Measurements from ENCODE around the gene MARCHF10. TPM values are rescaled to one million over a fixed set of nuclear protein-coding genes. Genes with fewer than 3 reads are reported as not detected.
"Not testable (repeated sequence)": the region's sequence is repeated elsewhere in the genome, so short reads cannot be mapped to it uniquely, and the experiment has no call there.

The MARCHF10 gene
- total and polyA plus RNA-seq, 2 experiments from 2014 or later = 1.8 to 2.1 TPM

GRCh38 chr17:62847426-62847825 is 39.3 kb upstream of the MARCHF10 start:
- Histone ChIP-seq H3K9me3 (ENCODE audit: low read depth) (no peaks in the 10 kb centered on the region), H3K36me3 (ENCODE audit: low read depth) (no peaks in the 10 kb centered on the region), H2AFZ (no peak overlapping the region), H3K9ac (no peak overlapping the region), H3K4me2 (ENCODE audit: unreplicated experiment) (no peak overlapping the region), H3K4me1 (ENCODE audit: insufficient read depth) (no peaks in the 10 kb centered on the region), H4K20me1 (ENCODE audit: insufficient read depth) (no peaks in the 10 kb centered on the region), H3K27ac (no peak overlapping the region), H3K9me2 (ENCODE audit: insufficient read depth) (no peaks in the 10 kb centered on the region), H3K79me2 (ENCODE audit: insufficient read depth) (no peaks in the 10 kb centered on the region), H3F3A (ENCODE audit: insufficient read depth) (no peaks in the 10 kb centered on the region), H3K4me3 (no peak overlapping the region), H3K27me3 (replicated peaks; ENCODE audit: insufficient read depth) (no peaks in the 10 kb centered on the region)
- 58 to 62% methylated on average over 8 to 9 of the region's 9 CpGs for WGBS, 2 experiments (ENCODE audit: low coverage in 1 of 2, low lambda C conversion rate in 2 of 2, missing lambda C conversion rate in 2 of 2)
- no peak for DNase-seq
- TF ChIP-seq EZH2phosphoT487 (IDR thresholded peaks at IDR 0.05; ENCODE audit: insufficient read depth, low read depth) (no peak), EZH2 (IDR thresholded peaks at IDR 0.05; ENCODE audit: insufficient read depth, poor library complexity, severe bottlenecking) (no peak)
- in situ Hi-C loops (cut with MboI) = no loop called here

DNA sequence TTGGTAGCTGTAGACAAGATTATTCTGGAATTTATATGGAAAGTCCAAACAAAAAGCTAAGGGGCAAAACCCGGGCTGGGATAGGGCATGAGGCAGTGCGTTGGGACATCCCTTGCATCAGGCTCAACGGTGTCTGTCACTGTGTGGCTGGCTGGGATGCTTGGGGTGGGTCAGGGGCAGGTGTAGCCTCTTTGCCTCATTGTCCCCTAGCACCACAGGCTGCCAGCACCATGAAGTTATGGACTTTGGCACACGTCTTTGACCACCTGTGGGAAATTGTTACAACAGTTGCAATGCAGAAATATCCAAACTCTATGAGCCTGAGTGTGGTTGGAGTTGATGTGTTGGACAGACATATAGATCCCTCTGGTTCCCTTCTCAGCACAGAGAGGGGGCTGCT is 32.8 kb upstream of the MARCHF10 start:
- Histone ChIP-seq H3K27ac (no peak overlapping the region), H3K9me2 (ENCODE audit: insufficient read depth) (no peaks in the 10 kb centered on the region), H3K4me1 (ENCODE audit: insufficient read depth) (no peaks in the 10 kb centered on the region), H3K36me3 (ENCODE audit: low read depth) (no peaks in the 10 kb centered on the region), H3K4me2 (ENCODE audit: unreplicated experiment) (no peak overlapping the region), H2AFZ (no peak overlapping the region), H3F3A (ENCODE audit: insufficient read depth) (no peaks in the 10 kb centered on the region), H3K4me3 (no peak overlapping the region), H3K27me3 (replicated peaks; ENCODE audit: insufficient read depth) (no peaks in the 10 kb centered on the region), H4K20me1 (ENCODE audit: insufficient read depth) (no peaks in the 10 kb centered on the region), H3K9me3 (ENCODE audit: low read depth) (no peaks in the 10 kb centered on the region), H3K79me2 (ENCODE audit: insufficient read depth) (no peaks in the 10 kb centered on the region), H3K9ac (no peak overlapping the region)
- in situ Hi-C loops (cut with MboI) = no loop called here
- no peak for TF ChIP-seq EZH2 (IDR thresholded peaks at IDR 0.05; ENCODE audit: insufficient read depth, poor library complexity, severe bottlenecking)
- TF ChIP-seq EZH2phosphoT487 (IDR thresholded peaks at IDR 0.05; ENCODE audit: insufficient read depth, low read depth) = no peak
- DNase-seq = no peak
- 65 to 69% methylated on average over 4 of the region's 4 CpGs for WGBS, 2 experiments (ENCODE audit: low coverage in 1 of 2, low lambda C conversion rate in 2 of 2, missing lambda C conversion rate in 2 of 2)

- H2AFZ ChIP-seq; H3K27ac ChIP-seq; H3K79me2 ChIP-seq (ENCODE audit: insufficient read depth); H4K20me1 ChIP-seq (ENCODE audit: insufficient read depth); H3K36me3 ChIP-seq (ENCODE audit: low read depth); H3F3A ChIP-seq (ENCODE audit: insufficient read depth); H3K4me1 ChIP-seq (ENCODE audit: insufficient read depth); DNase-seq; H3K4me3 ChIP-seq; H3K9ac ChIP-seq; in situ Hi-C loops (cut with MboI); H3K9me2 ChIP-seq (ENCODE audit: insufficient read depth); H3K9me3 ChIP-seq (ENCODE audit: low read depth); H3K4me2 ChIP-seq (ENCODE audit: unreplicated experiment); H3K27me3 ChIP-seq (replicated peaks; ENCODE audit: insufficient read depth): not testable (repeated sequence)
- WGBS, 2 experiments (ENCODE audit: low coverage in 1 of 2, low lambda C conversion rate in 2 of 2, missing lambda C conversion rate in 2 of 2) = 94 to 96% methylated on average over 4 of the region's 4 CpGs
These were observed 25.7 kb upstream of the MARCHF10 start for GRCh38 chr17:62833816-62834215.

DNA sequence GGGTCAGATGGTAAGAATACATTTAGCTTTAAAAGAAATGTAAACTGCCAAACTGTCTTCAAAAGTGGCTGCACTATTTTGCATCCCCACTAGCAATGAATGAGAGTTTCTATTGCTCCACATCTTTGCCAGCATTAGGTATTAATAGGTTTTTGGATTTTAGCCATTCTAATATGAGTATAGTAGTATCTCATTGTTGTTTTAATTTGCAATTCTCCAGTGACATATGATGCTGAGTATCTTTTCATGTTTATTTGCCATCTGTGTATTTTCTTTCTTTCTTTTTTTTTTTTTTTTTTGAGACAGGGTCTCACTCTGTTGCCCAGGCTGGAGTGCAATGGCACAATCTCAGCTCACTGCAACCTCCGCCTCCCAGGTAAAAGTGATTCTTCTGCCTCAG is 24.3 kb upstream of the MARCHF10 start:
- H3K27ac ChIP-seq = no peak overlapping the region
- no peak overlapping the region for H2AFZ ChIP-seq
- H3K4me1 ChIP-seq (ENCODE audit: insufficient read depth) = peaks cover 9% of the 10 kb centered on the region
- H3F3A ChIP-seq (ENCODE audit: insufficient read depth) = peaks cover 4% of the 10 kb centered on the region; the same call in 1 of the 2 replicates
- H3K4me3 ChIP-seq = no peak overlapping the region
- H3K9me2 ChIP-seq (ENCODE audit: insufficient read depth) = no peaks in the 10 kb centered on the region
- no peak overlapping the region for H3K9ac ChIP-seq
- no peaks in the 10 kb centered on the region for H3K36me3 ChIP-seq (ENCODE audit: low read depth)
- no peaks in the 10 kb centered on the region for H3K27me3 ChIP-seq (replicated peaks; ENCODE audit: insufficient read depth)
- WGBS, 2 experiments (ENCODE audit: low coverage in 1 of 2, low lambda C conversion rate in 2 of 2, missing lambda C conversion rate in 2 of 2) = 100% methylated on average over 1 of the region's 1 CpG
- no peaks in the 10 kb centered on the region for H3K79me2 ChIP-seq (ENCODE audit: insufficient read depth)
- in situ Hi-C loops (cut with MboI) = no loop called here
- H3K4me2 ChIP-seq (ENCODE audit: unreplicated experiment) = no peak overlapping the region
- no peak for TF ChIP-seq EZH2 (IDR thresholded peaks at IDR 0.05; ENCODE audit: insufficient read depth, poor library complexity, severe bottlenecking)
- TF ChIP-seq EZH2phosphoT487 (IDR thresholded peaks at IDR 0.05; ENCODE audit: insufficient read depth, low read depth) = no peak
- no peaks in the 10 kb centered on the region for H4K20me1 ChIP-seq (ENCODE audit: insufficient read depth)
- no peaks in the 10 kb centered on the region for H3K9me3 ChIP-seq (ENCODE audit: low read depth)
- DNase-seq = no peak

- peaks cover 11% of the 10 kb centered on the region; the same call in 1 of the 2 replicates for H3F3A ChIP-seq (ENCODE audit: insufficient read depth)
- in situ Hi-C loops (cut with MboI) = not testable (repeated sequence)
These were observed 23.0 kb upstream of the MARCHF10 start for GRCh38 chr17:62831066-62831465.

More at GRCh38 chr17:62831066-62831465, 23.0 kb upstream of the MARCHF10 start:
- H3K9me2 ChIP-seq (ENCODE audit: insufficient read depth); H4K20me1 ChIP-seq (ENCODE audit: insufficient read depth); H2AFZ ChIP-seq; H3K27ac ChIP-seq; H3K9me3 ChIP-seq (ENCODE audit: low read depth); H3K4me2 ChIP-seq (ENCODE audit: unreplicated experiment); H3K4me3 ChIP-seq; H3K27me3 ChIP-seq (replicated peaks; ENCODE audit: insufficient read depth); H3K9ac ChIP-seq; DNase-seq; H3K36me3 ChIP-seq (ENCODE audit: low read depth); H3K79me2 ChIP-seq (ENCODE audit: insufficient read depth): not testable (repeated sequence)
- H3K4me1 ChIP-seq (ENCODE audit: insufficient read depth) = peaks cover 20% of the 10 kb centered on the region
- WGBS, 2 experiments (ENCODE audit: low coverage in 1 of 2, low lambda C conversion rate in 2 of 2, missing lambda C conversion rate in 2 of 2) = 83 to 84% methylated on average over 6 of the region's 6 CpGs
